Esophagus squamous epithelium (tissue), 4 donors: ENCODE measurements around the gene TTYH3.

ENCODE experiments used
- POLR2A ChIP-seq, 4 donors: fragments of 450-650 bp; IDR thresholded peaks; one replicate each; pipeline ENCODE4 v1.6.1; 2017; ENCODE audit warnings: antibody characterized with exemption in 4 of 4, mild to moderate bottlenecking in 4 of 4, moderate library complexity in 3 of 4
- TF ChIP-seq, protein P1 (sequence below), 6 experiments: fragments of 450-650 bp in 4 of 6; fragments of 200-600 bp in 2 of 6; sonication (generic) in 2 of 6; IDR thresholded peaks; one replicate each; pipeline ENCODE4 v1.5.1; 2016 to 2019; ENCODE audit warnings: antibody characterized with exemption in 6 of 6, mild to moderate bottlenecking in 4 of 6, moderate library complexity in 4 of 6

DNA sequence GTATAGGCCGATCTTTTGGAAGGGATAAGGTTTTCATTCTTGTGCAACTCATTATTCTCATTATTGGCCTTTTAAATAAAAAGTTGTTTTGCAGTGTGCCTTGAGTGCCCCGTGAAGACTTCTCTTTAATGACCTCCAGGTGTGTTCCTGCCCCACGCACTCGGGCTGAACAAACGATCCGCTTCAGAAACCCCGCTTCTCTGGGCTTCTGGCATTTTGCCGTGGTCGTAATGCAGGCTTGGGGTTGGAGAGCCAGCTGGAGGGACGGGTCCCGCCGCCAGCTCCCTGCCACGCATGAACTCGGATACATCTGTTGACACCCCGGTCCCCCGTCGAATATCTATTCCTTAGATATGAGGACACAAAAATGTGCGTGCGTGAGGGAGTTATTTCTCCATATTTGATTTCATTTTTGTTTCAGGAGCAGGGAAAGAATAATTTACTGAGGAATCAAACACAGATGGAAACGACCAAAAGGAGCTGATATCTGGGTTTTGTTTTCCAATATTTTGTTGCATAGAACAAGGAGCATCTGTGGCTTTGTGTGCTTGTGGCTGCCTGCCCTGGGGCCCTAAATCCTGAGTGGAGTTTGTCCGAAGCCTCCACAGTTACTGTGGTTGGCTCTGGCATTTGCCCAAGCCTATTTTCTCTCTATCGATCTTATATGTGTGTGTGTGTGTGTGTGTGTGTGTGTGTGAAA lies 17.0 kb upstream of the TTYH3 start:
- TF ChIP-seq, protein P1, sequence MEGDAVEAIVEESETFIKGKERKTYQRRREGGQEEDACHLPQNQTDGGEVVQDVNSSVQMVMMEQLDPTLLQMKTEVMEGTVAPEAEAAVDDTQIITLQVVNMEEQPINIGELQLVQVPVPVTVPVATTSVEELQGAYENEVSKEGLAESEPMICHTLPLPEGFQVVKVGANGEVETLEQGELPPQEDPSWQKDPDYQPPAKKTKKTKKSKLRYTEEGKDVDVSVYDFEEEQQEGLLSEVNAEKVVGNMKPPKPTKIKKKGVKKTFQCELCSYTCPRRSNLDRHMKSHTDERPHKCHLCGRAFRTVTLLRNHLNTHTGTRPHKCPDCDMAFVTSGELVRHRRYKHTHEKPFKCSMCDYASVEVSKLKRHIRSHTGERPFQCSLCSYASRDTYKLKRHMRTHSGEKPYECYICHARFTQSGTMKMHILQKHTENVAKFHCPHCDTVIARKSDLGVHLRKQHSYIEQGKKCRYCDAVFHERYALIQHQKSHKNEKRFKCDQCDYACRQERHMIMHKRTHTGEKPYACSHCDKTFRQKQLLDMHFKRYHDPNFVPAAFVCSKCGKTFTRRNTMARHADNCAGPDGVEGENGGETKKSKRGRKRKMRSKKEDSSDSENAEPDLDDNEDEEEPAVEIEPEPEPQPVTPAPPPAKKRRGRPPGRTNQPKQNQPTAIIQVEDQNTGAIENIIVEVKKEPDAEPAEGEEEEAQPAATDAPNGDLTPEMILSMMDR (IDR thresholded peaks at IDR 0.05) = no peak
- no peak for TF ChIP-seq POLR2A (IDR thresholded peaks at IDR 0.05)
